Mesothelial cell of epicardium (in vitro differentiated cells): Measurements from ENCODE around the gene FBXL2. TPM values are rescaled to one million over a fixed set of nuclear protein-coding genes. Genes with fewer than 3 reads are reported as not detected.

Source experiments
- DNase-seq, 2 experiments: peaks; one replicate each; pipeline ENCODE4 v3.0.0; 2021; ENCODE audit warnings: low spot score in 2 of 2; ENCODE audit not compliant: unreplicated experiment in 2 of 2
- H3K27ac Mint-ChIP-seq: 2 replicates; pipeline ENCODE4 v1.8.0; 2021; ENCODE audit warnings: mixed read lengths
- H3K27me3 Mint-ChIP-seq: 2 replicates; pipeline ENCODE4 v1.8.0; 2021; ENCODE audit warnings: low read depth, mixed read lengths
- H3K36me3 Mint-ChIP-seq: 2 replicates; pipeline ENCODE4 v1.8.0; 2021; ENCODE audit warnings: mixed read lengths
- H3K4me1 Mint-ChIP-seq: 2 replicates; pipeline ENCODE4 v1.8.0; 2021; ENCODE audit warnings: mixed read lengths
- H3K4me3 Mint-ChIP-seq: 2 replicates; pipeline ENCODE4 v1.8.0; 2021; ENCODE audit warnings: mild to moderate bottlenecking, moderate library complexity, mixed read lengths
- H3K9me3 Mint-ChIP-seq: 2 replicates; pipeline ENCODE4 v1.8.0; 2021; ENCODE audit warnings: mixed read lengths
- total RNA-seq: library from RNA; stranded (reverse); gene quantifications from 3 replicates; pipeline ENCODE4 v1.2.1, GENCODE V29; 2021
- TF ChIP-seq, protein P1 (sequence below): fragments of 200-600 bp; sonication (generic); IDR thresholded peaks from one replicate; pipeline ENCODE4 v1.5.0; 2021; ENCODE audit warnings: antibody characterized with exemption; ENCODE audit not compliant: unreplicated experiment

FBXL2 gene
- total RNA-seq, 1 donor from 2014 or later = 25.6 TPM

- no peak overlapping the region for H3K4me3 Mint-ChIP-seq
- H3K9me3 Mint-ChIP-seq = no peaks in the 10 kb centered on the region
- H3K27me3 Mint-ChIP-seq = no peaks in the 10 kb centered on the region
- no peak for DNase-seq
- H3K27ac Mint-ChIP-seq = no peak overlapping the region
- no peaks in the 10 kb centered on the region for H3K4me1 Mint-ChIP-seq
- TF ChIP-seq, protein P1, sequence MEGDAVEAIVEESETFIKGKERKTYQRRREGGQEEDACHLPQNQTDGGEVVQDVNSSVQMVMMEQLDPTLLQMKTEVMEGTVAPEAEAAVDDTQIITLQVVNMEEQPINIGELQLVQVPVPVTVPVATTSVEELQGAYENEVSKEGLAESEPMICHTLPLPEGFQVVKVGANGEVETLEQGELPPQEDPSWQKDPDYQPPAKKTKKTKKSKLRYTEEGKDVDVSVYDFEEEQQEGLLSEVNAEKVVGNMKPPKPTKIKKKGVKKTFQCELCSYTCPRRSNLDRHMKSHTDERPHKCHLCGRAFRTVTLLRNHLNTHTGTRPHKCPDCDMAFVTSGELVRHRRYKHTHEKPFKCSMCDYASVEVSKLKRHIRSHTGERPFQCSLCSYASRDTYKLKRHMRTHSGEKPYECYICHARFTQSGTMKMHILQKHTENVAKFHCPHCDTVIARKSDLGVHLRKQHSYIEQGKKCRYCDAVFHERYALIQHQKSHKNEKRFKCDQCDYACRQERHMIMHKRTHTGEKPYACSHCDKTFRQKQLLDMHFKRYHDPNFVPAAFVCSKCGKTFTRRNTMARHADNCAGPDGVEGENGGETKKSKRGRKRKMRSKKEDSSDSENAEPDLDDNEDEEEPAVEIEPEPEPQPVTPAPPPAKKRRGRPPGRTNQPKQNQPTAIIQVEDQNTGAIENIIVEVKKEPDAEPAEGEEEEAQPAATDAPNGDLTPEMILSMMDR = no peak
- peaks cover 9% of the 10 kb centered on the region for H3K36me3 Mint-ChIP-seq
These were observed 86.0 kb downstream of the FBXL2 start for GRCh38 chr3:33363113-33363800.

- H3K4me3 Mint-ChIP-seq = no peak overlapping the region
- no peak overlapping the region for H3K27ac Mint-ChIP-seq
- no peaks in the 10 kb centered on the region for H3K4me1 Mint-ChIP-seq
- no peaks in the 10 kb centered on the region for H3K27me3 Mint-ChIP-seq
- H3K36me3 Mint-ChIP-seq = peaks cover 9% of the 10 kb centered on the region
- H3K9me3 Mint-ChIP-seq = no peaks in the 10 kb centered on the region
- TF ChIP-seq, protein P1 = no peak
- no peak for DNase-seq
These were observed 86.8 kb downstream of the FBXL2 start for GRCh38 chr3:33364060-33364459.

- no peaks in the 10 kb centered on the region for H3K4me1 Mint-ChIP-seq
- H3K36me3 Mint-ChIP-seq = peaks cover 9% of the 10 kb centered on the region
- no peak overlapping the region for H3K27ac Mint-ChIP-seq
- H3K9me3 Mint-ChIP-seq = no peaks in the 10 kb centered on the region
- no peak for DNase-seq
- H3K4me3 Mint-ChIP-seq = no peak overlapping the region
- TF ChIP-seq, protein P1 = no peak
- no peaks in the 10 kb centered on the region for H3K27me3 Mint-ChIP-seq
These were observed 87.4 kb downstream of the FBXL2 start for GRCh38 chr3:33364531-33365128.

DNA sequence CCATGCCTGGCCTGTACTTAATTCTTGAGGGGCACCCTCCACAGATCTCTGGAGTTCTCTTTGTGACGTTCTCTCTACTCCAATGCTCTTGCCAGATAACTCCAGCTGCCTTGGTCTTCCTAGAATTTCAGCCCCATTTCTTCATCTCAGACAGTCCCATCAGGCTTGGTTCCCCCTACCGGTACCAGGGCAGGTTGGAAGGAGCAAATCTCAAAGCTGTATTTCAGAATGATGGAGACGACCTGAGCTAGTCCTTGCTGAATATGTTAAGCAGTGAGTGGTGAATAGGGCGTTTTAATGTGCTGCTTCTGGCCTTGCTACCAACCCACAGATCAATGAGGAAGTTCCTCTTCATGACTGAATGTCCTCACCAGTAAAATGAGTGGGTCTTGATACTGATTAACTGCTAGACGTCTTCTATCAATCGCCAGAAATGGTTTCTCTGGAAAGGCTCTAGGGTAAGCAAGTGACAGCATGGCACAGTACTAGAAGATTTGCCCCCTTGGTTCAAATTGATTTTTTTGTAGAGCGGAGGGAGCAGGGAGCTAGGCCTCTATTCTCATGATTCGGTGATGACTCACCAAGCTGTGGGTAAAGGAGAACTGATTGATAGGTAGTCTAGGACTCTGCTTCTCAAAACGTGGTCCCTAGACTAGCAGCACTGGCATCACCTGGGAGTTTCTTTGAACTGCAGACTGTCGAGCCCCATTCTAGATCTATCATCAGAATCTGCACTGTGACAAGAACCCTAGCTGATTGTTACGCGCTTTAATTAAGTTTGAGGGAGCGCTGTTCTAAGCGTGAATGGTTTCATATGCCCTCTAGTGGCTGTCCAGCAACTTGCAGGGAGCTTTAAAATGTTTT is 95.2 kb downstream of the FBXL2 start:
- TF ChIP-seq, protein P1 = peak; percentile 90
- DNase-seq = peak in 1 of 2 experiments; percentile 44
- Mint-ChIP-seq H3K36me3 (peaks cover 34% of the 10 kb centered on the region), H3K4me3 (no peak overlapping the region), H3K9me3 (peaks cover 12% of the 10 kb centered on the region), H3K27ac (no peak overlapping the region), H3K27me3 (no peaks in the 10 kb centered on the region), H3K4me1 (no peaks in the 10 kb centered on the region)

- no peak for DNase-seq
- Mint-ChIP-seq H3K27me3 (no peaks in the 10 kb centered on the region), H3K4me3 (no peak overlapping the region), H3K27ac (no peak overlapping the region), H3K9me3 (peaks cover 12% of the 10 kb centered on the region), H3K4me1 (no peaks in the 10 kb centered on the region), H3K36me3 (peaks cover 35% of the 10 kb centered on the region)
- TF ChIP-seq, protein P1 = no peak
These were observed 95.8 kb downstream of the FBXL2 start for GRCh38 chr3:33373082-33373437.
